Cerebellar cortex (tissue), 1 donor: ENCODE results near the gene CNOT4.
"Not testable (repeated sequence)": the region's sequence is repeated elsewhere in the genome, so short reads cannot be mapped to it uniquely, and the experiment has no call there.

Source experiments
- DNase-seq: peaks from one replicate; pipeline ENCODE4 v3.0.0-alpha.2; 2015; ENCODE audit warnings: low spot score

The CNOT4 gene

GRCh38 chr7:135326636-135327280, 183.1 kb downstream of the CNOT4 start:
- DNase-seq = no peak

GRCh38 chr7:135322571-135323340, 187.1 kb downstream of the CNOT4 start:
- no peak for DNase-seq

GRCh38 chr7:135321556-135321955, 188.3 kb downstream of the CNOT4 start:
- DNase-seq = no peak

GRCh38 chr7:135320953-135321352, 188.9 kb downstream of the CNOT4 start:
- not testable (repeated sequence) for DNase-seq

GRCh38 chr7:135320268-135320667, 189.6 kb downstream of the CNOT4 start:
- DNase-seq = peak; percentile 8

GRCh38 chr7:135317676-135318325, 192.1 kb downstream of the CNOT4 start:
- DNase-seq = no peak

GRCh38 chr7:135316648-135317313, 193.1 kb downstream of the CNOT4 start:
- DNase-seq = no peak

- no peak for DNase-seq
Measured at GRCh38 chr7:135313971-135314370, 195.9 kb downstream of the CNOT4 start.
